Tibial artery (tissue), 4 donors: ENCODE results near the gene GPR4.

ENCODE experiments used
- DNase-seq, 2 donors: peaks; one replicate each; pipeline ENCODE4 v3.0.0-alpha.2; 2019
- H3K27ac ChIP-seq, 2 donors: fragments of 200-600 bp; sonication (generic) in 1 of 2; 1 replicate in 1 of 2; 2 replicates in 1 of 2; pipeline ENCODE4 v1.5.1; 2018 to 2019; ENCODE audit warnings: mild to moderate bottlenecking in 1 of 2
- H3K27me3 ChIP-seq, 2 donors: fragments of 200-600 bp; sonication (generic) in 1 of 2; one replicate each; pipeline versions ENCODE4 v1.5.1 to v1.6.0; 2016 to 2019
- H3K36me3 ChIP-seq, 3 donors: fragments of 200-600 bp; sonication (generic) in 2 of 3; one replicate each; pipeline ENCODE4 v1.5.1; 2016 to 2019; ENCODE audit warnings: mild to moderate bottlenecking in 2 of 3
- H3K4me1 ChIP-seq, 4 donors: fragments of 200-600 bp; sonication (generic) in 2 of 4; 1 replicate in 3 of 4; 2 replicates in 1 of 4; pipeline ENCODE4 v1.5.1; 2016 to 2019
- H3K4me3 ChIP-seq, 2 donors: fragments of 200-600 bp; sonication (generic) in 1 of 2; 1 replicate in 1 of 2; 2 replicates in 1 of 2; pipeline ENCODE4 v1.5.1; 2018 to 2019; ENCODE audit warnings: mild to moderate bottlenecking in 2 of 2
- H3K9me3 ChIP-seq, 3 donors: fragments of 200-600 bp; sonication (generic) in 1 of 3; one replicate each; pipeline ENCODE4 v1.5.1; 2016 to 2019
- CTCF ChIP-seq, 2 experiments: fragments of 200-600 bp in 1 of 2; fragments of 450-650 bp in 1 of 2; IDR thresholded peaks; one replicate each; pipeline ENCODE4 v1.5.1; 2017 to 2019; ENCODE audit warnings: antibody characterized with exemption in 2 of 2, mild to moderate bottlenecking in 1 of 2, moderate library complexity in 1 of 2
- intact Hi-C: fragments of 100-400 bp; cut with DNase I; formaldehyde crosslinking; loops from one replicate; pipeline ENCODE4 v1.15.0; 2023; ENCODE audit warnings: low total_unique reads

Gene GPR4

GRCh38 chr19:45643927-45644771, 42.1 kb upstream of the GPR4 start:
- peaks cover 0 to 37% of the 10 kb centered on the region in 2 donors for H3K27me3 ChIP-seq
- intact Hi-C loops: loop anchor here (2.0 kb wide), 2 partner anchors 37 to 121 kb away; no protein-coding TSS in a partner anchor
- no peak for TF ChIP-seq CTCF (IDR thresholded peaks at IDR 0.05)
- H3K27ac ChIP-seq: no peak overlapping the region
- H3K4me1 ChIP-seq: peaks cover 0 to 49% (median 23%) of the 10 kb centered on the region in 4 donors
- no peak overlapping the region for H3K4me3 ChIP-seq
- no peaks in the 10 kb centered on the region for H3K36me3 ChIP-seq
- no peaks in the 10 kb centered on the region for H3K9me3 ChIP-seq
- DNase-seq: no peak

- H3K4me3 ChIP-seq: no peak overlapping the region
- no peaks in the 10 kb centered on the region for H3K9me3 ChIP-seq
- peaks cover 0 to 37% of the 10 kb centered on the region in 2 donors for H3K27me3 ChIP-seq
- no peaks in the 10 kb centered on the region for H3K36me3 ChIP-seq
- intact Hi-C loops: loop anchor here (2.0 kb wide), 2 partner anchors 36 to 120 kb away; no protein-coding TSS in a partner anchor
- peak; percentile 96 to 98 for TF ChIP-seq CTCF (IDR thresholded peaks at IDR 0.05)
- peak; percentile 77 to 86 for DNase-seq
- H3K27ac ChIP-seq: no peak overlapping the region
- H3K4me1 ChIP-seq: peaks cover 0 to 55% (median 28%) of the 10 kb centered on the region in 4 donors
Measured at GRCh38 chr19:45643024-45643926, 41.3 kb upstream of the GPR4 start.

- Histone ChIP-seq H3K27ac (peak overlapping the region; percentile 60 to 74), H3K9me3 (no peaks in the 10 kb centered on the region), H3K27me3 (peaks cover 0 to 31% of the 10 kb centered on the region in 2 donors), H3K4me3 (peak overlapping the region; percentile 36 to 47), H3K4me1 (peaks cover 0 to 65% (median 41%) of the 10 kb centered on the region in 4 donors), H3K36me3 (no peaks in the 10 kb centered on the region)
- TF ChIP-seq CTCF (IDR thresholded peaks at IDR 0.05): no peak
- intact Hi-C loops: loop anchor here (2.0 kb wide), 2 partner anchors 35 to 119 kb away; no protein-coding TSS in a partner anchor
- DNase-seq: peak; percentile 69 to 87
Measured at GRCh38 chr19:45641274-45642105, 39.5 kb upstream of the GPR4 start.

GRCh38 chr19:45640849-45641273, 38.8 kb upstream of the GPR4 start:
- H3K9me3 ChIP-seq: no peaks in the 10 kb centered on the region
- peaks cover 0 to 66% (median 42%) of the 10 kb centered on the region in 4 donors for H3K4me1 ChIP-seq
- no peaks in the 10 kb centered on the region for H3K36me3 ChIP-seq
- no peak for TF ChIP-seq CTCF (IDR thresholded peaks at IDR 0.05)
- no peak for DNase-seq
- intact Hi-C loops: no loop called here
- H3K27me3 ChIP-seq: peaks cover 0 to 25% of the 10 kb centered on the region in 2 donors
- H3K4me3 ChIP-seq: peak overlapping the region in 1 of 2 donors; percentile 36
- peak overlapping the region; percentile 60 to 74 for H3K27ac ChIP-seq
